Stimulated activated CD4-positive, alpha-beta T cell treated with anti-CD3 and anti-CD28 coated beads, Interleukin-4, amount 100 ng/mL, for 4 hours (primary cell): ENCODE data around the gene LGALS9C.
A peak's percentile ranks its signal among the peaks of the same experiment; 100 is the strongest.
"Not testable (repeated sequence)": the region's sequence is repeated elsewhere in the genome, so short reads cannot be mapped to it uniquely, and the experiment has no call there.

ENCODE experiments used
- DNase-seq, 2 experiments: peaks; one replicate each; pipeline ENCODE4 v3.0.0-alpha.2; 2020

The LGALS9C gene

DNA sequence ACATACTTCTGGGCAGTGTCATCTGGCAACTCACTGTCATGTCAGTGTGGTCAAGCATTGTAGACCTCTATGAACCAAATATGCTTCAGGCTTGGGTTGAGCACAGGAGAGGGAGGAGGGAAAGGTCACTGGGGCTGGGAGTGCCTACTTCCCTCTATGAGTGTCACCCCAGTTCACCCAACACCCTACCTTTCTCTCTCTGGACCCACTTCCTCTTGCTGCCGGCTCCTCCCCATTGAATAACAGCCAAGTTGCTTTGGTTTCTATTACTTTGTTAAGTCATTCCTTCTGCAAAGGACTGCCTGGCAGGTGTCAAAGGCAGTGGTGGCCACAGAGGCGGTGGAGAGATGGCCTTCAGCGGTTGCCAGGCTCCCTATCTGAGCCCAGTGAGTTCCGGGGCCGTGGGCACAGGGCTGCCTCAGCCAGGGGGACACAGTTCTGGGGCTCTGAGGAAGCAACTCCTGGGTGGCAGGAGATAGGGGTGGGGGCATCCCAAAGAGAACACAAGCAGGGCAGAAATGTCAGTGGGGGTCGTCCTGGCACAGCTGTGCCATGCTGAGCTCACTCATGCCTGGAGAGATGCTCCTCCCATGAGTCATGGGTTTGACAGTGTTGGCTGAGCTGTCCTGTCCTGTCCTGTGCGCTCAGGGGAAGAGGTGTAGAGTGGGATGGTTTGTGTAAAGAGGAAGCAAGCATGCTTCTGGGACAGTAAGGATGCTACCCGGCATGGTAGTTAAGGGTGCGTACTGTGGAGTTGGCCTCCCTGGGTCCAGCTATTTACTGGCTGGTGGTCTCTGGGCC, at the start of gene LGALS9C:
Gene LGALS9C (plus strand): TSS at position 282 of the 801 bp plus-strand sequence. CDS start 66 bp downstream, at position 348.
- not testable (repeated sequence) for DNase-seq

DNA sequence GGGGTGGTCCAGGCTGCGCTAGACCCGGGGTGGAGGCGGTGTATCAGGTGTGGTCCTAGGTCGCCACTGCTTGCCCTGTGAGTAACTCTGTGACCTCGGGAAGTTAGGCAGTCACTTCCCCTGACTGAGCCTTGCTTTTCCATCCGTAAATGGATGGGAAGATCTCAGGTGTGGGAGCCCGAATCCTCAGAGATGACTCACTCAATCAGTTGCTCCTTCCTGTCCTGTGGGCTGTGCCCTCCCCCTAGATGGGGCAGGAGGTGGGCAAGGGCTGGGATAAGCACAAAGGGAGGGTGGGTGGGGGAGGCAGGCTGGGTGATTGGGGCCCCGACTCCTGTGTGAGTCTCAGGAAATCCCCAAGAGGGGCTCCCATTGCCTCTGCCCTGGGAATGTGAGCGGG, 44.4 kb upstream of the LGALS9C start:
- DNase-seq: not testable (repeated sequence)

DNA sequence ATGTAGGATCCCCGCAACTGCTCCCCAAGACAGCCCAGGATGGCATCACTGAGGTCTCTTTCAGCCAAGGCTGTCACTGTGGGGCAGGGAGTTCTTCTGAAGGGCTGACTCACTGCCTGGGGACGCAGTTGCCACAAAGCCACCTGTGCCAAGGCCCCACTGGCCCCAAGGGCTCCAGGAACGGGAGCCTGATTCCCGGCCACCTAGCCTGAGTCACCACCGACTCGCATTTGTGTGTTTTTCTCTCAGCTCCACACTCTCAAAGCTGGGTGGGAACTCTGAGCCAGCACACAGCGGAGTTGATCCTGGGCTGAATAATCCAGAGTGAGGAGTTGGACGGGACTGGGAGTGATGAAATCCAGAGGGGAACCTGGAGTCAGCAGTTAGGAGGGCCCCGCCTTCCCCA, 37.1 kb upstream of the LGALS9C start:
- not testable (repeated sequence) for DNase-seq

DNA sequence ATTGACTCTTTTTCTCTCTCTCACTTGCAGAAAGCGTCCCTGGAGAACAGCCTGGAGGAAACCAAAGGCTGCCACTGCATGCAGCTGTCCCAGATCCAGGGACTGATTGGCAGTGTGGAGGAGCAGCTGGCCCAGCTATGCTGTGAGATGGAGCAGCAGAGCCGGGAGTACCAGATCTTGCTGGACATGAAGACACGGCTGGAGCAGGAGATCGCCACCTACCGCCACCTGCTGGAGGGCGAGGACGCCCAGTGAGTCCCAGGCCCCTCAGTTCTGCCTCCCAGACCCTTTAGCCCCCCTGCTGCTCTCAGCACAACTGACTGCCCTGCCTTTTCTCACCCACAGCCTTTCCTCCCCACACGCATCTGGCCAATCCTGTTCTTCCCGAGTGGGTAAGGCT, 34.5 kb upstream of the LGALS9C start:
- DNase-seq: peak; percentile 16 to 41

DNA sequence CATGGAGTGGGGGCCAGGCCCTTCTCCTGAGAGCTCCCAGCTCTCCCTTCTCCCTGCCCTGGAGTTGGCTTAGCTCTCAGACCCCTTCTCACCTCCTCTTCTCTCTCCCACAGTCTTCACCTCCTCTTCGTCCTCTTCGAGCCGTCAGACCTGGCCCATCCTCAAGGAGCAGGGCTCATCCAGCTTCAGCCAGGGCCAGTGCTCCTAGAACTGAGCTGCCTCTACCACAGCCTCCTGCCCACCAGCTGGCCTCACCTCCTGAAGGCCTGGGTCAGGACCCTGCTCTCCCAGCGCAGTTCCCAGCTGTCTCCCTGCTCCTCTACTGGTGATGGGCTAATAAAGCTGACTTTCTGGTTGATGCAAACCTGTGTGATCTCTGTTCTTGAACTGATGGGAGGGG, 34.1 kb upstream of the LGALS9C start:
- DNase-seq: not testable (repeated sequence)

DNA sequence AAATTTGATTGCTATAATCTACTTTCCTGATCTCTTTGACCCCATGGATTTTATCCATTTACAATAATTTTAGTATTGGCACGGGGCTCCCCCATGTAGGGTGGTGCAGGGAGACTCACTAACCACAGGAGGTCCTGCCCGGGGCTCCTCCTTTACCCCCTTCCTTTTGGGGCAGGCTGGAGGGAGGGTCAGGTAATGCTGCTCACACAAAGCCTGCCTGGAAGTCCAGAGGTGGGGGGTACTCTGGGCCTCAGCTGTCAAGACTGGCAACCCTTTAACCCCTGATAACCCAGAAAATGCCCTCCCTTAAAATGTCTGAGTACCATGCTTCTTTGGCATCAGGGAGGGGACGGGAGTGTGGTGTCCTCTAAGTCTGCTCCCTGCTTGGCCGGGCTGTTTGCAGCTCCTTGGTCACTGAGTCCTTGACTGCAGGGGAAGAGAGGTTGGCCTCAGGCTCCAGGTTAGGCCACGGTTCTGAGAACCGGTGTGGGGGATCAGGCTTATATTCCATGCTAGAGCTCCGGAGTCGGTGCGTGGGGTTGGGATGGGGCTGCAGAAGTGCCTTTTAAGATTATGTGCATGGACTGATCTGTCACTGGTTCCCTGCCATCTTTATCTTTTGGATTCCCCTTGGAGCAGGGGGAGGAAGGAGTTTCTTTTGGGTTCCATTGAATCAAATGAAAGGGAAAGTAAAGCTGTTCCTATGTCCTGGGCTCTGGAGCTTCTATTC, 28.9 kb upstream of the LGALS9C start:
- DNase-seq: not testable (repeated sequence)

DNA sequence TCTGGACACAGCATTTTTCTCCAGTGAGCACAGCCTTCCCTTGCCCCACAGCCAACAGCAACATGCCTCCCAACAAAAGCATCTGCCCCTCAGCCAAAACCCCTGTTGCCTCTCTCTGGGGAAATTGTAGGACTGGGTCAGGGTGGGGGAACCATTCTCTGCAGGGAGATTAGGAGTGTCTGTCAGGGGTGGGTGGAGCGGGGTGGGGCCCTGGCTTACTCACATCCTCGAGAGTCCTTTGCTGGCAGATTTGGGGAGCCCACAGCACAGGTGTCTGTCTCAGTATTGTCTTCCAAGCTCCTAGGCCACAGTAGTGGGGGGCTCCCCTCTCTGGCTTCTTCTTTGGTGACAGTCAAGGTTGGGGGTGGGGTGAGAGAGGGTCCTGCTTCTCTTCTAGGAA, 28.3 kb upstream of the LGALS9C start:
- not testable (repeated sequence) for DNase-seq

DNA sequence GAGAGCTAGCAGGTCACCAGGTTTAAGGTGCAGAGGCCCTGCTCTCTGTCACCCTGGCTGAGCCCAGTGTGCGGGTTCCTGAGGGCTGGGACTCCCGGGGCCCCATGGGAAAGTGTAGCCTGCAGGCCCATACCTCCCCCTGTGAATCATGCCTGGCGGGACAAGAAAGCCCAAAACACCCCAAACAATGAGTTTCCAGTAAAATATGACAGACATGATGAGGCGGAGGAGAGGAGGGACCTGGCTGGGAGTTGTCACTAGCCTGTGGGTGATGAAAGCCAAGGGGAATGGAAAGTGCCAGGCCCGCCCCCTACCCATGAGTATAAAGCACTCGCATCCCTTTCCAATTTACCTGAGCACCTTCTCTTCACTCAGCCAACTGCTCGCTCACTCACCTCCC, 26.8 kb upstream of the LGALS9C start:
- DNase-seq: not testable (repeated sequence)

DNA sequence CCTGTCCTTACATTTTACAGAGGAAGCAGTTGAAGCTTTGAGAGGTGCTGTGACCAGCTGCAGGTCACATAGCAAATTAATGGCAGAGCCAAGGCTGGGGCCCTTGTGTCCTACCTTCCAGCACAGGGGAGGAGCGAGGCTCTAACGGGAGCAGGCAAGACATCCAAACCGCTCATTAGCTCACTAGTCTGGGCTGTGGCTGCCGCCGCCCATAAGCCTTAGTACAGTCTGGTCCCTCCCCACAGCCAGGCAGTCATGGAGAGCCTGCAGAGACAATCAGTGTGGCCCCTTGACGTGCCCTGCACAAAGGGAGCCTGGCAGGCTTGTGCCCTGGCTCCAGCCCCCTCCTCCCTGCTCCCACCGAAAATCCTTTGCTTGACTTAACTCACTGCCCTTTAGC, 25.6 kb upstream of the LGALS9C start:
- DNase-seq: not testable (repeated sequence)

DNA sequence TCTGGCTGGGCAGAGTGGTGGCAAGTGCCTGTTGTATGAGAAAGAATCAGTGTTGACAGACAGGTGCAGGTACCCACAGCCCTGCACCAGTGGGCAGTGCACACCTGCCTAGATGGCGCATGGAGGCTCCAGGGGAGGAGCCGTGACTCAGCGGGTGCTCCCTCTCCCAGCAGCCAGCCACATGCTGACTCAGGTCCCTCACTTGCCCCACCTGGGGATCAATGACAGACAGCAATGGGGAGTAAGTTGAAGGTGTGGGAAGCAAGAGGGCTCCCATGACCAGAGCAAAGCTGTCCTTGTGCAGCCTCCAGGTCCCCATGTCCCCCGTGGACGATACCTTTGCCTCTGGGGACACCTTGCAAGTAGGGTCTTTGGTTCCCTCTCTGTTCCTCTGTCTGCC, 24.6 kb upstream of the LGALS9C start:
- DNase-seq: not testable (repeated sequence)

DNA sequence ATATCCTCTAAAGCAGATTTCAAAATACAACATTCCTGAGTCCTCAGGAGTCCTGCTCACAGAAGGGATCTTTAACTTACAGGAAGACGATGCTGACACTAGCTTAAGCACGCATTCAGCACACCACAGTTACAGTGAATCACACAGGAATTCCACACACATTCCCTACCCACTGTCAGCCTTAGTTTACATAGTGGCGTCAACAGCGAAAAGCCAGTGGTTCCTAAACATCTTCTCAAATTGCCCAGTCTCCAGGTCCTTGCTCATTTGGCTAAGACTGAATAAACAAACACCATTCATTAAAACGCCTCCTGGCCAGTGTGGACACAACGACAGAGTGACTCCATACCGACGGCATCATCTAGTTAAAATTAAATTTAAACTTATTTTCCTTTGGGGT, 17.6 kb upstream of the LGALS9C start:
- DNase-seq: not testable (repeated sequence)

DNA sequence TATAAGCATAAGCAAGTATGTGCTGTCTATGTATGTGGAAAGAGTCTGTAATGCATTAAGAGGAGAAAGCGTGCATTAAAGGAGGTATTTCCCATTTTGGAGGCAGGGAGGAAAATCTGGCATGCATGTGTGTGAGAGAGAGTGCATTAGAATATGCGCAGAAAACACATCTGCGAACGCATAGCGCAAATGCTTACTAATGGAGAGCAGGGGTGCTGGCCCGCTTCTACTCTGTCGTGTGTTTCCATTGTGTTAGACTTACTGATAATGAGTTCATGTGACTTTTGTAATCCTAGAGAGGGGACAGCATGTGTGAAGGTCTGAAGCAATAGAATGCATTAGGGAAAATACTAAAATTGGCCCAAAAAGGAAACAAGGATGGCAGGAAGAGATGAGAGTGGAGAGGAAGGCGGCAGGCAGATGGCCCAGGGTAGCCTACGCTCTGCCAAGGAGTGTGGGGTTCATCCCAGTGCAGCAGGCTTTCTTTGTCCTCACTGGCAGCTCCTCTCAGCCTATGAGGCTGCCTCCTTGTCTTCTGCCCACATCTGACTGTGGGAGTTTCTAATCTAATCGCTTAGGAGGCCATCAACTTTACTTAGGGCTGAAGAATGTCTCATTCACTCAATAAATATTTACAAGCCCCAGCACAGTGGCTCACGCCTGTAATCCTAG, 12.6 kb upstream of the LGALS9C start:
- not testable (repeated sequence) for DNase-seq

DNA sequence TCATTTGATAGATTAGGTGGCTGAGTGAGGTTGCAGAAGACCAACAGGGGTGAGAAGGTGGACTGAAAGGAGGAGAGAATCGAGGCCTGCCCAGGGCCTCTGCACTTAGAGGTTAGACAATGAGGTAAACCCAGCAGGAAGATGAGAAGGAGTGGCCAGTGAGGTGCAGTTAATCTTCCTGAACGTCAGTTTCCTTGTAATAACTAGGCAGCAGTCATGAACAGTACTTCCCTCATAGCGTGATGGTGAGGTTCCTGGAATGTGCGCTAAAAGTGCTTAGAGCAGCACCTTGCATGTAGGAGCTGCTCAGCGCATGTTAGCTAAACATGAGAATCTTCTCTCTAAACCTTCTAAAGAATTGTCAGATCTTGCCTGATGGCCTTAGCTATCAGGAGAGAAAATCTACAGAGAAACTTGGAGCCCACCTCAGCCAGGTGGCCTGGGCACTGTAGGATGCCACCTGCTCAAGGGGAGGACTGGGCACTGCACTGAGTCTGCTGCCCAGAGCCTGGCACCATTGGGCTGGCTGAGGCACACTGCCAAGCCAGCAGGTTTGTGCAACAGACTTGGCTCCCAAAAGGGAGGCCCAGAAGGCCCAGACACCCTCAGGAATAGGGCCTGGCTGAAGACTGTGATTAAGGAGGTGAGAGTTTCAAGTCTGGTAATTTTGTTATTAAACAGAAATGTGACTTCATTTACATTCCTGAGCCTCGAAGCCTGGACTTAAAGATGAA, 10.2 kb upstream of the LGALS9C start:
- not testable (repeated sequence) for DNase-seq

DNA sequence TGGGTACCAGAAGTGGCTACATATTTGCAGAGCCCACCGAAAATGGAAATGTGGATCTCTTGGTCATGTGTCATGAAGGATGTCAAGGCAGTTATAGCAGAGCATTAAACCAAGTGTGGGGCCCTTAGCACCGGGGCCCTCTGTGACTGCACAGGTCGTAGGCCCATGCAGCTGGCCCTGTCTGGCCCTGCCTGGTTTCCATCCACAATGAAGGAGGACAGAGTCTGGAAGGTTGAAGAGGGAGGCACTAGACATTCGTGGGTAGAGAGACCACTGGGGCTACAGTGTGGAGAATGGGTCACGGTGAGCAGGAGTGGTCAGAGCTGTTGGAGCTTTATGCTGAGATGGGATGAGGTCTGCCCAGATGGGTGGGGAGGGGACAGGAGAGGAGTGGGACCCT, 9.6 kb upstream of the LGALS9C start:
- DNase-seq: not testable (repeated sequence)

DNA sequence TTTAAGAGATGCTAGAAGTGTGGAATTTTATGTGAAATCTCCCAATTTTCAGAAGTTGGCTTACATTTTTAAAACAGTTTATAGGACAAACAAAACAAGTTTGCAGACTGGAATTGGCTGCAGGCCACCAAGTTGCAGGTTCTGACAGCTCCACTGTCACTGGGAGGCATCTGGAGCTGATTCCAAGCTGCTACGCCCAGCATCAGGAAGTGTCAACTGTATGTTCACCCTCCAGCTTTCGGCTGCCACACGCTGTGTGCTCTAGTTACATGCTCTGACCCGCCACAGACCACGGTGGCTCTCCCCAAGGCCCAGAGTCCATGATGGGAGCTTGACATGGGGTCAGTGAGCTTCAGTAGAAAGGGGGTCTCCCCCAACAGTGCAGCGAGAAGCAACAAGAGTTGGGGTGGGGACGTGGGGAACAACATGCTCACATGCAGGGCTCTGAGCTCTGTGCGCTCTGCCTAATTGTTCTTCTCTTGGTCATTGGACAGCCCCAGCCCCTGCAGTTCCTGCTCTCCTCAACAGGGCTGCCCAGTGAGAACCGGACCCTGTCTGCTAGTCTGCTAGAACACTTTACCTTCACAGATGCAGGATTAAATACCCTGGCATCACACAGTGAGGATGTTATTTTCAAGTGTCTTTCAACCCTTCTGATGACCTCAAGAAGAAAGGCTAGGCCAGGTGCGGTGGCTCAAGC, 8.0 kb upstream of the LGALS9C start:
- DNase-seq: not testable (repeated sequence)

DNA sequence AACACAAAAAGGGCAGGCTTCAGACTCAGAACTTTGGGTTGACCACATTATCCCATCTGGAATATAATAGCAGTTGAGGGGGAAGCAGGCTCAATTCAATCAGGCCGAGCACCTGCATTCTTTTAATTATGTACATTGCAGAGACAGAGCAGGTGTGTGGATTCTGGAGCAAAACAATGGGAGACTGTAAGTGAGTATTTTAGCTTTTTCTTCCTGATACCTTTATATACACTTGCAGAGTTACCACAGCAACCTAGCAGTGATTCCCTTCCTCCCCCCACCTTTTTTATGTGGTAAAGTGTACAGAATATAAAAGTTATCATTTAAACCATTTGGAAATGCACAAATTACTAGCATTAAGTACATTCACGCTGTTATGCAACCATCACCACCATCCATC, 6.8 kb upstream of the LGALS9C start:
- not testable (repeated sequence) for DNase-seq

DNA sequence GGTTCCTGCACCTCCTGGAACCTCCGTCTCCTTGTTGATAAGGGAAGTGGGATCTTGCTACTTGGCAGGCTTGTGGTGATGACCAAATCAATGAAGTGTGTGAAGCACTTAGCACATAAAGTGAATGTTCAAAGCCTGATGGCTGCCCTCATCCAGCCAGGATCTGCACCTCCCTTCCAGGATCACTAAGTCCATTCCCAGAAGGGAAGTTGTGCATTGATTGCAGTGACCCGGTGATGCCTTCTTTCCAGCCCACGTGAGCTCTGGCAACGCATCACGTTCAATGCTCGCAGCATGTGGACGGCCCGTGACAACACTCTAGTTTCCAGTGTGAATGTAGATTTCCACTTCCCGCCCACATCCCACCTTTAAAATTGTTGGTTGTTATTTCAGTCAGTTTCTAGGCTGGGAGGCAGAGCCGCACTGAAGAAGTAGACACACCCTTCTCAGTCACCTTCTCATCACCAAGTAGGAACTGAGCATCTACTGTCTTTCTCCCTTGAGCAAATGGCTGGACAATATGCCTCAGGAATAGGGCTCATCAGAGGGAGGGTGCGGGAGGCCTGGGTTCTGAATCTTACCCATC, 6.2 kb upstream of the LGALS9C start:
- DNase-seq: not testable (repeated sequence)

DNA sequence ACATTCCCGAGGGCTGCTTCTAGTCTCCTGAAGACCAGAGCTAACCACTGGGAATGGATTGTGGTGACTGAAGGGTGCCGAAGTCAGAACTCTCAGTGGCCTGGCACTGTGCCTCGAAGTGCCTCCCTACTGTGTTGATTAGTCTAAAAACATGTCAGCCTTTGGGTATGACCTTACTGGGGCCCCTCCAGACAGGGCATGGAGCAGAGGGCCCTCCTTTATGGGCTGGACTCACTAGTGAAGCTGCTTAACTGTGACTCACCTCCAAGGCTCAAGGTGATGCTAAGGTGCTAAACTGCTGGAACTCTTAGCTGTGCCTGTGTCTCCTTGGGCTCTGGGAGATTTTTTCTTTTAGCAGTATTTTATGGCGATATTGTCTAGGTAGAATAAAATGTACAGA, 2.6 kb upstream of the LGALS9C start:
- DNase-seq: not testable (repeated sequence)

DNA sequence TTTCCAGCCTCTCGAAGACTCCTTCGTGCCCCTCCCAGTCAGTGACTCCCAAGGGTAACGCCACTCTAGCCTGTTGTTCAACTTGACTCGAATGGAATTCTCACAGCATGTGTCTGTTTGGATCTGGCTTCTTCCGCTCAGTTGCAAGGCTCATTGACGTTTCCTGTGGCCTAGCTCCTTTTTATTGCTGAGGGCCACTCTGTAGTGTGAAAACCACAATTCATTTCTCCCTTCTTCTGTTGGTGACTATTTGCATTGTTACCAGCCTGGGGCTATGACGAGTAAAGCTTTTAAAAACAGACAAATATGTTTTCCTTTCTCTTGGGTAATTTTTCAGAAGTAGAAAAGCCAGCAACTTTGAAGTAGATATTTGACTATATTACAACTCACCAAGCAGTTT, 1.8 kb upstream of the LGALS9C start:
- not testable (repeated sequence) for DNase-seq

DNA sequence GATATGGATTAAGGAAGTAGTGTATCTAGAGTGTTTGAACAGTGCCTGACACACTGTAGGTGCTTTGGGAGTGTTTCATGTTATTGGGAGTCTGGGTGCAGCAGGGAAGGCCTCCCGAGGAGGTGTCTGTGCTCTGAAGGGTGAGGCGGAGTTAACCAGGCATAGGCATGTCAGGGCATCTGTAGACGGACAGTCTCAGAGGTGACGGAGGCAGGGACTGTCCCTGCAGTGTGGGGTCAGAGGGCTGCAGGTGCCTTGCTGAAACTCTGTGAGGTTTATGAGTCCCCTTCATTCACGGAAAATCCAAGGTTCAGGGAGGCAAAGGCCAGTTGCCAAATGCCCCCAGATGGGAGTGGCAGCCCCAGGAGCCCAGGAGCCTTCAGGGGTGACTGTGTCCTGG, 778 bp downstream of the LGALS9C start:
- not testable (repeated sequence) for DNase-seq

DNA sequence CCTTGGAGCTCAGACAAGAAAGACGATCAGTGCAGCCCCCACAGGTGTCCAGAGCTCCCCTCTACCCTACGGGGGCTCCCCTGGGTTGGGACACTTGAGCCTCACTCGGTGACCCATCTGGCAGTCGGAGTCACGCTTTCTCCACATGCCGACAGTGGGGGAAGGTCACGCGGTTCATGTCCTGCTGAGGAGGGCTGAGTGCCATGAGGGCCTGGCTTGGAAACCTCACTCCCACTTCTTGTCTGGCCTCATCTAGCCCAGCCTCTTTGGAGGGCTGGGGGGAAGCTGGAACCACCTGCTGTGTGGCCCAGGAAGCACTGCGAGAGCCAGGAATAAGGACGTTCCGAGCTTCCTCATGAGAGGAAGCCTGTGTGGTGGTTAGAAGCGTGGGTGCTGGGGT, 1.8 kb downstream of the LGALS9C start:
- DNase-seq: not testable (repeated sequence)
